ENCODE measurements around the gene PDK1.
"Not testable (repeated sequence)": the region's sequence is repeated elsewhere in the genome, so short reads cannot be mapped to it uniquely, and the experiment has no call there.

PDK1 gene

DNA sequence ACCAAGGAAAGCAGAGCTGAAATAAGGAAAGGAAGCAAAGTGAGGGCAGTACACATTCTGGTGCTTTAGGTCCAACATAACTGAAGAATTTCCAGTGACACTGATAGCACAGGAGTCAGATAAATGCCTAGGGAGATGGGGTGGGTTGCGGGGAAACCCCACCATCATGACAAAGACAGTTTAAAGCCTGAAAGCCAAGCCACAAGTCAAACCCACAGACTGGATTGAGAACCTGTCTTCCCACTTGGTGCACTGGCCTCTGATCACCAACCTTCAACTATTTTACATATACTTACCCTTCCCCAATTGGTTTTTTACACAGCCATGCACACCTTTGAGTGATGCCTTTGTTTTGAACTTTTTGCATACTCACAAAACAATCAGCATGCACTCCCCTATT is 22.2 kb upstream of the PDK1 start:
- H3K4me3 Mint-ChIP-seq, result no peak overlapping the region
- TF ChIP-seq, protein P1, sequence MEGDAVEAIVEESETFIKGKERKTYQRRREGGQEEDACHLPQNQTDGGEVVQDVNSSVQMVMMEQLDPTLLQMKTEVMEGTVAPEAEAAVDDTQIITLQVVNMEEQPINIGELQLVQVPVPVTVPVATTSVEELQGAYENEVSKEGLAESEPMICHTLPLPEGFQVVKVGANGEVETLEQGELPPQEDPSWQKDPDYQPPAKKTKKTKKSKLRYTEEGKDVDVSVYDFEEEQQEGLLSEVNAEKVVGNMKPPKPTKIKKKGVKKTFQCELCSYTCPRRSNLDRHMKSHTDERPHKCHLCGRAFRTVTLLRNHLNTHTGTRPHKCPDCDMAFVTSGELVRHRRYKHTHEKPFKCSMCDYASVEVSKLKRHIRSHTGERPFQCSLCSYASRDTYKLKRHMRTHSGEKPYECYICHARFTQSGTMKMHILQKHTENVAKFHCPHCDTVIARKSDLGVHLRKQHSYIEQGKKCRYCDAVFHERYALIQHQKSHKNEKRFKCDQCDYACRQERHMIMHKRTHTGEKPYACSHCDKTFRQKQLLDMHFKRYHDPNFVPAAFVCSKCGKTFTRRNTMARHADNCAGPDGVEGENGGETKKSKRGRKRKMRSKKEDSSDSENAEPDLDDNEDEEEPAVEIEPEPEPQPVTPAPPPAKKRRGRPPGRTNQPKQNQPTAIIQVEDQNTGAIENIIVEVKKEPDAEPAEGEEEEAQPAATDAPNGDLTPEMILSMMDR (IDR thresholded peaks at IDR 0.05), result no peak
- H3K36me3 Mint-ChIP-seq (ENCODE audit: low read depth), result peaks cover 65% of the 10 kb centered on the region
- no peaks in the 10 kb centered on the region for H3K4me1 Mint-ChIP-seq
- H3K9me3 Mint-ChIP-seq, result peaks cover 69% of the 10 kb centered on the region
- peaks cover 3% of the 10 kb centered on the region for H3K27me3 Mint-ChIP-seq (ENCODE audit: low read depth, poor library complexity)
- DNase-seq, result no peak
- no peak overlapping the region for H3K27ac Mint-ChIP-seq

DNA sequence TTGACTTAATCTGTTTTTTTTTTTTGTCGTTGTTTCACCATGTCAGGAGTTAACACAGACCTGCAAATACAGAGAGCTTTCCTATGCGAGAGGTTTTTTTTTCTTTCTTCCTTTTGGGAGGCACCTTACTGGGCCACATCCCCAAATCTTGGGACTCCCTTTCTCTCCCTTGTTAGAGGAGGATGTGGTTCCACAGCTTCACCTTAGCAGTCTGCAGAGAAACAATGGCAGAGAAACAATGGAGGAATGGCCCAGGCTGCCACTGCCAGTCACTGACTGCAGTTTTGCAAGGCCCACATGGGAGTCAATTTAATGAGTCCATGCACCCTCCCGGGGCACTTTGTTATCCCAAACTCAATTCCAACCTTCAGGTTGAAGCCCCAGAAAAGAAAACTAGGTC is 20.8 kb upstream of the PDK1 start:
- H3K4me1 Mint-ChIP-seq, result no peaks in the 10 kb centered on the region
- H3K27ac Mint-ChIP-seq, result peak overlapping the region; percentile 15
- H3K9me3 Mint-ChIP-seq, result peaks cover 69% of the 10 kb centered on the region
- H3K4me3 Mint-ChIP-seq, result no peak overlapping the region
- DNase-seq, result no peak
- peaks cover 69% of the 10 kb centered on the region for H3K36me3 Mint-ChIP-seq (ENCODE audit: low read depth)
- TF ChIP-seq, protein P1 (IDR thresholded peaks at IDR 0.05), result no peak
- H3K27me3 Mint-ChIP-seq (ENCODE audit: low read depth, poor library complexity), result peaks cover 3% of the 10 kb centered on the region

DNA sequence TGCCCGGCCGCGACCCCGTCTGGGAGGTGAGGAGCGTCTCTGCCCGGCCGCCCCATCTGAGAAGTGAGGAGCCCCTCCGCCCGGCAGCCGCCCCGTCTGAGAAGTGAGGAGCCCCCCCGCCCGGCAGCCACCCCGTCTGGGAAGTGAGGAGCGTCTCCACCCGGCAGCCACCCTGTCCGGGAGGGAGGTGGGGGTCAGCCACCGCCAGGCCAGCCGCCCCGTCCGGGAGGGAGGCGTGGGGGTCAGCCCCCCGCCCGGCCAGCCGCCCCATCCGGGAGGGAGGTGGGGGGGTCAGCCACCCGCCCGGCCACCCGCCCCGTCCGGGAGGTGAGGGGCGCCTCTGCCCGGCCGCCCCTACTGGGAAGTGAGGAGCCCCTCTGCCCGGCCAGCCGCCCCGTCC is 18.0 kb upstream of the PDK1 start:
- H3K36me3 Mint-ChIP-seq (ENCODE audit: low read depth), result peaks cover 70% of the 10 kb centered on the region

DNA sequence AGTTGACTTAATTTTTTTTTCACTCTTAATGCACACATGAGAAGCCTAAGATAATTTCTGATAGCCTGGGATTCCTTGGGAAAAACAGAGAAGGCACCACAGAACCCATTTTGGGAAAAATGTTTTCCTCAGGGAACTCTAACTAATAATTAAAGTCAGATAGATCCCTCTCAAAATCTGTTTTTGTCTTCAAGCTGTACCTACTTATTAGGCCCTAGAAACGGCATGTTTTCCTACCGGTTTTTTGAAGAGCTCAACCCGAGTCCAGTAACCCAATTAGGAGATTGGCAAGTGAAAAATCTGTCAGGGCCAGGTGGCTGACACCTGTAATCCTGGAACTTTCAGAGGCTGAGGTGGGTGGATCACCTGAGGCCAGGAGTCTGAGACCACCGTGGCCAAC is 16.1 kb upstream of the PDK1 start:
- no peak overlapping the region for H3K4me3 Mint-ChIP-seq
- DNase-seq, result no peak
- H3K27me3 Mint-ChIP-seq (ENCODE audit: low read depth, poor library complexity), result peaks cover 3% of the 10 kb centered on the region
- no peaks in the 10 kb centered on the region for H3K4me1 Mint-ChIP-seq
- peaks cover 77% of the 10 kb centered on the region for H3K36me3 Mint-ChIP-seq (ENCODE audit: low read depth)
- TF ChIP-seq, protein P1 (IDR thresholded peaks at IDR 0.05), result no peak
- no peak overlapping the region for H3K27ac Mint-ChIP-seq
- H3K9me3 Mint-ChIP-seq, result peaks cover 88% of the 10 kb centered on the region

More for the DNA sequence above, 18.0 kb upstream of the PDK1 start:
- not testable (repeated sequence) for H3K27ac Mint-ChIP-seq; H3K4me1 Mint-ChIP-seq; DNase-seq; H3K4me3 Mint-ChIP-seq; H3K27me3 Mint-ChIP-seq (ENCODE audit: low read depth, poor library complexity)
- H3K9me3 Mint-ChIP-seq, result peaks cover 76% of the 10 kb centered on the region

DNA sequence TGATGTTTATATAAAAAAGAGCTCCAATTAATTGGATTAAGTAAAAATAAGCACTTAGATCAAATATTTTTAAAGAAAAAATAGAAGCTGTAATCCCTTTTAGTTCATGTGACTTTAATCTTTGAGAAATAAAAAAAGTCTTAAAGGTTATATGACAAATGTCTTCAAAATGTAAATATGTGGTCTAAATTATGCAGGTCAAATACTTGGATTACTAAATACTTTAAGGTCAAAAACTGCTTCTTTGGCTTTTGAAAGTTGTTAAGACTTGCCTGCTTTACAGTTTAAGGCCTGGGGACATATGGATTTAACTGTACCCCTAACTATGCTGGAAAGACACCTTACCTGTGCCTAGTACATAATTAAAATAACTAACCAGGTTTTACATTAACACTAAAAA is 15.5 kb upstream of the PDK1 start:
- Mint-ChIP-seq H3K36me3 (ENCODE audit: low read depth) (peaks cover 76% of the 10 kb centered on the region), H3K27me3 (ENCODE audit: low read depth, poor library complexity) (peaks cover 3% of the 10 kb centered on the region), H3K27ac (no peak overlapping the region), H3K9me3 (peaks cover 88% of the 10 kb centered on the region), H3K4me3 (no peak overlapping the region), H3K4me1 (no peaks in the 10 kb centered on the region)
- TF ChIP-seq, protein P1 (IDR thresholded peaks at IDR 0.05), result no peak
- DNase-seq, result no peak

DNA sequence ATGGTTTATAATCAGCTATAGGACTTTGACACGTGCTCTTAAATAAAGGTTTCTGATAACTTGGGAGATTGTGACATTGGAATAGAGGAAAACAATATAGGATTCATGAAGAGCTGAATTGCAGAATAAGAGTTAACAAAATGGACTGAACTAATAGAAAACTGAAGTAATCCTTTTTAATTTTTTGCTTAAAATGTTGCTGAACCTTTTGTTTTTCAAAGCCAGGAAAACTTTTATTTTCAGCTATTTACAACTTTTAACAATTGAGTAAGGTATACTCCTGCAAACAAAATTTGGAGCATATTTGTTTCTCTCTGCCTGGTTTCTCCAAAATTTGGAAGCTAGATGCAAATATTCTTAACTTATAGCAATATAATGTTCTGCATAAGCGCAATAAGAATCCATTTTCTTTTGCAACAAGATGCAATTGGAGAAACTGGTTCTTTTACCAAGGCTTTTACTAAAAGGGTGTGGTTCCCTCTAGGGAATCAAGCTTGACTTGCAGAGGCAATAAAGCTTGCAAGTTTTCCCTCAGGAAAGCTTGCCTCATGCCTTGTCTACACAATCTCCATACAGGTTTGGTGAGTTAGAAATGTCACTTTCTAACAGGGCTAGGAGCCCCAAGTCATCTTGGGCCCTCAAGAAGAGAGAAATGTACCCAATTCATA is 10.3 kb upstream of the PDK1 start:
- no peak for DNase-seq
- Mint-ChIP-seq H3K4me3 (no peak overlapping the region), H3K27ac (no peak overlapping the region), H3K9me3 (peaks cover 79% of the 10 kb centered on the region), H3K4me1 (peaks cover 14% of the 10 kb centered on the region), H3K36me3 (ENCODE audit: low read depth) (peaks cover 76% of the 10 kb centered on the region), H3K27me3 (ENCODE audit: low read depth, poor library complexity) (peaks cover 3% of the 10 kb centered on the region)
- TF ChIP-seq, protein P1 (IDR thresholded peaks at IDR 0.05), result no peak
